ENCODE measurements around the gene RPTOR. TPM values are rescaled to one million over a fixed set of nuclear protein-coding genes. Genes with fewer than 3 reads are reported as not detected.

RPTOR gene
- total RNA-seq, 2 experiments from 2014 or later: 45.3 to 49.1 TPM

- H3K4me3 Mint-ChIP-seq: no peak overlapping the region
- ChIA-PET POLR2A (interaction anchor here (0.6 kb wide), 1 partner anchor 114 kb away, joined by 3 read pairs; no protein-coding TSS in a partner anchor), CTCF (interaction anchor here (1.6 kb wide), 1 partner anchor 117 kb away, joined by 5 read pairs; no protein-coding TSS in a partner anchor)
- H3K9me3 Mint-ChIP-seq: no peaks in the 10 kb centered on the region
- DNase-seq (no peak), ATAC-seq (no peak)
- H3K4me1 Mint-ChIP-seq (ENCODE audit: low read depth): peaks cover 17% of the 10 kb centered on the region
- H3K27me3 Mint-ChIP-seq: peaks cover 10% of the 10 kb centered on the region
- no peaks in the 10 kb centered on the region for H3K36me3 Mint-ChIP-seq (ENCODE audit: low read depth)
- H3K27ac Mint-ChIP-seq: no peak overlapping the region
- intact Hi-C loops (cut with micrococcal nuclease): loop anchor here (5.0 kb wide), 1 partner anchor 557 kb away; no protein-coding TSS in a partner anchor
- TF ChIP-seq CTCF (IDR thresholded peaks at IDR 0.05): no peak
Measured at GRCh38 chr17:80984749-80985148, 440.1 kb downstream of the RPTOR start.

DNA sequence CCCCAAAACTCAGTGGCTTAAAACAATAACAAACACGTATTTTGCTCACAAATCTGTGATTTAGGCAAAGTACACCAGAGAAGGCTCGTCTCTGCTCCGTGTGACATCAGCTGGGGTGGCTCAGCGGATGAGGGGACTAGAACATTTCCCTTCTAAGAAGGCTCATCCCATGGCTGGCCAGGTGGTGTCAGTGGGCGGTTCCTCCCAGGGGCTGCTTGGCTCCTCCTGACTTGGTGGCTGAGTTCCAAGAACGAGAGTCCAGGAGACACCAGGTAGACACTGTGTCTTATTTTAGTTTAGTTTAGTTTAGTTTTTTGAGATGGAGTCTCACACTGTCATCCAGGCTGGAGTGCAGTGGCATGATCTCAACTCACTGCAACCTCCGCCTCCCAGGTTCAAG is 441.4 kb downstream of the RPTOR start:
- ChIA-PET CTCF (no interaction called here), POLR2A (interaction anchor here (0.6 kb wide), 1 partner anchor 854 kb away, joined by 4 read pairs; no protein-coding TSS in a partner anchor)
- H3K36me3 Mint-ChIP-seq (ENCODE audit: low read depth): no peaks in the 10 kb centered on the region
- no peak overlapping the region for H3K4me3 Mint-ChIP-seq
- ATAC-seq: no peak
- no peak for DNase-seq
- no peaks in the 10 kb centered on the region for H3K9me3 Mint-ChIP-seq
- no peak overlapping the region for H3K27ac Mint-ChIP-seq
- H3K4me1 Mint-ChIP-seq (ENCODE audit: low read depth): peaks cover 13% of the 10 kb centered on the region
- TF ChIP-seq CTCF (IDR thresholded peaks at IDR 0.05): no peak
- H3K27me3 Mint-ChIP-seq: peaks cover 2% of the 10 kb centered on the region
- intact Hi-C loops (cut with micrococcal nuclease): no loop called here

DNA sequence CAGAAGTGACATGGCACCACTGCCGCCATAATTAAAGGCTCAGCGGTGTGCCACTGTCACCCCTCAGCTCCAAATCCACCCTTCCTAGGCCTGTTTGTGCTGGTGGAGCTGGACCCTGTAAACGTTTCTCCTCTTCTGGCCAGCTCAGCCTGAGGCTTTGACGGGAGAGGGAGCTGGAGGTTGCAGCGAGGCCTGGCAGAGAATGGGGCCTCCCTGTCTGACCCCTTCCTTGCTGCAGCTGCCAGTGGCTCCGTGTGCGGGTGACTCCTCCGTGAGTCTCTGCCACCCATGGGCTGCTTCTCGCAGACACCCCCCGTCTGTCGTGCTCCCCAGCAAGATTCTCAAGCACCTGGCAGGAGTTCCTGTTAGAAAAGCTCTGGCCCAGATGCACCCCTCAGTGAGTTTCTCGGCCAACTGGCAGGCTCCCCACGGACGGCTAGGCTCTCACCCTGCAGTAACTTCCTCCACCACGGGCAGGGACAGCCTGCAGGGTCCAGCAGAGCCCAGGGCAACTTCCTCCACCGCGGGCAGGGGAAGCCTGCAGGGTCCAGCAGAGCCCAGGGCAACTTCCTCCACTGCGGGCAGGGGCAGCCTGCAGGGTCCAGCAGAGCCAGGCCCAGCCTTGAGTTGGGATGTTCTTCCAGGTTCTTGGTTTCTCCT is 442.3 kb downstream of the RPTOR start:
- intact Hi-C loops (cut with micrococcal nuclease): no loop called here
- Mint-ChIP-seq H3K36me3 (ENCODE audit: low read depth) (no peaks in the 10 kb centered on the region), H3K27me3 (peaks cover 2% of the 10 kb centered on the region), H3K27ac (no peak overlapping the region), H3K9me3 (no peaks in the 10 kb centered on the region), H3K4me1 (ENCODE audit: low read depth) (peaks cover 13% of the 10 kb centered on the region), H3K4me3 (no peak overlapping the region)
- POLR2A ChIA-PET: interaction anchor here (0.6 kb wide), 1 partner anchor 855 kb away, joined by 4 read pairs; no protein-coding TSS in a partner anchor
- CTCF ChIA-PET: interaction anchor here (1.6 kb wide), 1 partner anchor 559 kb away, joined by 5 read pairs; no protein-coding TSS in a partner anchor
- no peak for TF ChIP-seq CTCF (IDR thresholded peaks at IDR 0.05)
- ATAC-seq: no peak
- DNase-seq: no peak

DNA sequence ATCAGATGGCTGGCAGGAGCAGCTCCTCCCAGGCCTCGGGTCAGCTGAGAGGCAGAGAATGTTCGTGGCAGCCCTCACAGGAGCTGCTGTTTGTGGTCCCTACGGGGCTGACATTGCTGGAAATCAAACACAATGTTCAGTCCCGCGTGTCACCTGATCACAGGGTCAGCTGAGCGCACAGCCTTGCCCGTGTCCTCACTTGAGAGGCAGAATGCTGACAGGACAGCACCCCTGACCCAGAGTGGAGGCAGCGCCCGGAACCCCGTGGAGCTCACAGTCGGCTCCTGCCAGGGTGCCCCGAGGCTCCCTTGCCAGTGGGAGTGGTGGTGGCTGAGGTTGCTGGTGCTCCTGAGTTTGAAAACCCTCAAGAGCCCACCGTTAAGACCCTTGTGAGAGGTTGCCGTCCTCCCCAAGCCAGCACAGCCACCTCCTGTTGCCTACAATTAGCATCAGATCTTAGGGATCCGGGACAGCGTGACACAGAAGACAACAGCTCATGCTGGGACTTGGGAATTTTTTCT is 443.4 kb downstream of the RPTOR start:
- no peaks in the 10 kb centered on the region for H3K36me3 Mint-ChIP-seq (ENCODE audit: low read depth)
- H3K9me3 Mint-ChIP-seq: no peaks in the 10 kb centered on the region
- CTCF ChIA-PET: interaction anchor here (0.8 to 1.7 kb wide), 3 partner anchors 30 to 560 kb away, joined by 3 to 5 read pairs (median 4); no protein-coding TSS in a partner anchor
- no peak overlapping the region for H3K4me3 Mint-ChIP-seq
- no peak for DNase-seq
- no peak for ATAC-seq
- peaks cover 17% of the 10 kb centered on the region for H3K4me1 Mint-ChIP-seq (ENCODE audit: low read depth)
- no peaks in the 10 kb centered on the region for H3K27me3 Mint-ChIP-seq
- POLR2A ChIA-PET: no interaction called here
- intact Hi-C loops (cut with micrococcal nuclease): no loop called here
- H3K27ac Mint-ChIP-seq: no peak overlapping the region
- no peak for TF ChIP-seq CTCF (IDR thresholded peaks at IDR 0.05)

- intact Hi-C loops (cut with micrococcal nuclease): no loop called here
- ChIA-PET POLR2A (interaction anchor here (0.7 kb wide), 1 partner anchor 17 kb away, joined by 3 read pairs; no protein-coding TSS in a partner anchor), CTCF (interaction anchor here (0.6 to 1.6 kb wide), 9 partner anchors 10 to 449 kb away, joined by 3 to 5 read pairs (median 3); no protein-coding TSS in a partner anchor)
- Mint-ChIP-seq H3K9me3 (no peaks in the 10 kb centered on the region), H3K27me3 (no peaks in the 10 kb centered on the region), H3K4me3 (no peak overlapping the region), H3K4me1 (ENCODE audit: low read depth) (peaks cover 23% of the 10 kb centered on the region), H3K36me3 (ENCODE audit: low read depth) (no peaks in the 10 kb centered on the region), H3K27ac (no peak overlapping the region)
- DNase-seq (no peak), ATAC-seq (no peak)
- TF ChIP-seq CTCF (IDR thresholded peaks at IDR 0.05): no peak
Measured at GRCh38 chr17:80989586-80989913, 444.9 kb downstream of the RPTOR start.

Data from activated CD8-positive, alpha-beta T cell treated with anti-CD3 and anti-CD28 coated beads for 36 hours (primary cell).